Hematopoietic multipotent progenitor cell treated with erythropoietin and hydrocortisone succinate and interleukin-3 and kit ligand, for 8 days (in vitro differentiated cells): ENCODE results near the gene TDO2.
"Not testable (repeated sequence)": the region's sequence is repeated elsewhere in the genome, so short reads cannot be mapped to it uniquely, and the experiment has no call there.

Experiments
- DNase-seq: peaks from one replicate; pipeline ENCODE4 v3.0.0-alpha.2; 2015

Gene TDO2

GRCh38 chr4:155908187-155909139 is 5.0 kb downstream of the TDO2 start:
- no peak for DNase-seq

DNA sequence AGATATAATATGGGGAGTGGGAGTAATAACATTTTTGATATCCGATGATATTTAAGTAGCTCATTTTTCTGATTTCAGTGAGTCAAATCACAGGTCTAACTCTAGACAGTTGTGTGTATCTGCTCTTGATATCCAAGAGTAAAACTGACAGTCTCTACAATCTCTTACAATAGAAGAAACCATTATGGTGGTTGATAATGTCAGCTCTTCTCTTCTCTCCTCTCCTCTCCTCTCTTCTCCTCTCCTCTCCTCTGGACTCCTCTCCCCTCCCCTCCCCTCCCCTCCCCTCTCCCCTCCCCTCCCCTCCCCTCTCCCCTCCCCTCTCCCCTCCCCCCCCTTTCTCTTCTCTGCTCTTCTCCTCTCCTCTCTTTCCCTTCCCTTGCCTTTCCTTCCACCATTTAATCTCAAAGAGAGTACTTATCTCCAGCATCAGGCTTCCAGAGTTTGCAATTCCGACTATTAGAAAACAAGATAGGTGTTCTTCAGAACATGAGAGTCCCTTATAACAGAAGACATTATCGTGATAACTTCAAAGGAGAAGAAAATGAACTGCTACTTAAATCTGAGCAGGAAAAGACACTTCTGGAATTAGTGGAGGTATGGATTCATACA is 6.2 kb downstream of the TDO2 start:
- no peak for DNase-seq

GRCh38 chr4:155911905-155912304 is 8.4 kb downstream of the TDO2 start:
- no peak for DNase-seq

GRCh38 chr4:155914782-155915181 is 11.3 kb downstream of the TDO2 start:
- DNase-seq, result no peak

DNA sequence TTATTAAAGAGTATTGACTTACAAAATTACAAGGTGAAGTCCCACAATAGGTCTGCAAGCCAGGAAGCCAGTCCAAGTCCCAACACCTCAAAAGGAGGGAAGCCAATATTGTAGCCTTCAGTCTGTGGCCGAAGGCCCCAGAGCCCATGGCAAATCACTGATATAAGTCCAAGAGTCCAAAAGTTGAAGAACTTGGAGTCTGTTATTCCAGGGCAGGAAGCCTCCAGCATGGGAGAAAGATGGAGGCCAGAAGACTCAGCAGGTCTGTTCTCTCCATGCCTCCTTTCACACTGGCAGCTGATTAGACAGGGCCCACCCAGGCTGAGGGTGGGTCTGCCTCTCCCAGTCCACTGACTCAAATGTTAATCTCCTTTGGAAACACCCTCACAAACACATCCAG is 18.1 kb downstream of the TDO2 start:
- DNase-seq, result no peak

DNA sequence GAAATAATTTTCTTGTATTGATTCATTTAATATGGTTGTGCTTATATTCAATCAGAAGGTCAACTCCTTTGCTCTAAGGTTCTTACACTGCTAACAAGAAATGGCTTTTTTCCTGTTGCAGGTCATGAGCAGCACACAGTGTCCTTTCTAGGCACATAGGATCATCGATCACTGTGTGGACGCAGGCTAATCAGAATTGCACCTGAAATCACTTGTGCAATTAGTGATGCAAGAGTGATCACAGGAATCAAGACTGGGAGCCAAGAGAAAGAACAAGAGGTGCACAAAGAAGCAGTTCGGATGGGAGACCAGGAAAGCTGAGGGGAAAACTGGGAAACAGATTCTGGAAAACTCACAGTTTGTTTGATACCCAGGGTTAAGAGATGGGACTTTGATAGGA is 21.1 kb downstream of the TDO2 start:
- no peak for DNase-seq

- no peak for DNase-seq
These were observed 26.3 kb downstream of the TDO2 start for GRCh38 chr4:155929833-155930232.

- no peak for DNase-seq
These were observed 26.8 kb downstream of the TDO2 start for GRCh38 chr4:155930330-155930729.

GRCh38 chr4:155931634-155932033 is 28.1 kb downstream of the TDO2 start:
- no peak for DNase-seq

DNA sequence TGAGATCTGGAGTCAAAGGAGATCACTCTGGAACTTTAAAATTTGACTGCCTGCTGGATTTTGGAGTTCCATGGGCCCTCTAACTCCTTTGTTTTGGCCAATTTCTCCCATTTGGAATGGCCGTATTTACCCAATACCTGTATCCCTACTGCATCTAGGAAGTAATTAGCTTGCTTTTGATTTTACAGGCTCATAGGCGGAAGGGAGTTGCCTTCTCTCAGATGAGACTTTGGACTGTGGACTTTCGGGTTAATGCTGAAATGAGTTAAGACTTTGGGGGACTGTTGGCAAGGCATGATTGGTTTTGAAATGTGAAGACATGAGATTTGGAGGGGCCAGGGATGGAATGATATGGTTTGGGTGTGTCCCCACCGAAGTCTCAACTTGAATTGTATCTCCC is 31.1 kb downstream of the TDO2 start:
- DNase-seq, result not testable (repeated sequence)

DNA sequence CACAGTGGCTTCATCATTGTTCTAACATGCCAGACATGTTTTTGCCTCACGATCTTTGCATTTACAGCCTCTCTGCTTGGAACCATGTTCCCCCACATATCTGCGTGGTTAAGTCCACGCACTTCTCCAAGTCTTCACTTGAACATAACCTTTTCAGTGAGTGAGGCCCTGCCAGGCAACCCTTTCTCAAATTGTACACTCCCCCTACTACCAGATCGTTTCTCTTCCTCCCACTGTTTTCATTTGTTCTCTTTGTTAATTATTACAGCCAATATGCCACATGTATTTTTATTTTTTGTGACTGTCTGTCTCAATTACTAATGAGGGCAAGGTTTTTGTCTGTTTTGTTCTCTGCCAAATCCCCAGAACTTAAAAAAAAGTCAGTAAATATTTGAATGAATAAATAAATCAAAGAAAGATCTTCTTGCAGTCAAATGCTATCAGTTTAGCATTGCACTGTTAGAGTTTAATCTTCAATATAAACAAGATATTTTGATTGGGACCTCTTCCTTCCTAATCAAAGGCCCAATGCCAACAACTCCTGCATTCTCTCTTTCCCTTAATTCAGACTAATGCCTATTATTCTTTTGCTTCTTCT is 32.0 kb downstream of the TDO2 start:
- no peak for DNase-seq

- DNase-seq, result no peak
These were observed 37.7 kb downstream of the TDO2 start for GRCh38 chr4:155941085-155941790.

GRCh38 chr4:155941820-155942219 is 38.3 kb downstream of the TDO2 start:
- DNase-seq, result no peak

DNA sequence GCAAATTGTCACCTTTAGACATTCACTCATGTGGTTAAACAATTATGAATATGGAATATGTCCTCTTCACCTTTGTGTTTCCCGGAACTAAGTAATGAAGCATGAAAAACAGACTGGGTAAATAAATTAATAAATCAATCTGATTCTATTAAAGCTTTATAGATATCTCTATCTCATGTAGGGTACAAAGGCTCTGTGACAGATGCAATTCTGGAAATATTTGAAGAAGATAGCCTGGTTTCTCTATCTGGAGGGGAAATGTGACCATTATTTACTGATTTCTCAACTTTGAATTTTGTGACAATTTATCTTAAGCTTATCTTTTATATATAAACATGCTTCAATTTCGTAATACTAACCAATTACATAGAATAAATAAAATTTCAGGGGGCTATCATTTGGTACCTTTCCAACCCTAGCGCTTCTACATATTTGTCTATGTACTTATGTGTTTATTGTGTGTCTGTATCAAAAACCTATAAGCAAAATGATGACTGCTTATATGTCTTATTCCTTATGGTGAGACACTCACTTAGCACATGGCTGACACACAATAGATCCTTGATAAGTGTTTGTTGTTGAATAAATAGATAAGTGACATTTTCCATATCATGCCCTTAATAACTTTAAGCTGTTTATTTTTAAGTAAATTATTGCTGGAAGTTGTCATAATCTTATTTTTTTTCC is 40.3 kb downstream of the TDO2 start:
- DNase-seq, result no peak

- no peak for DNase-seq
These were observed 41.0 kb downstream of the TDO2 start for GRCh38 chr4:155944516-155944915.

DNA sequence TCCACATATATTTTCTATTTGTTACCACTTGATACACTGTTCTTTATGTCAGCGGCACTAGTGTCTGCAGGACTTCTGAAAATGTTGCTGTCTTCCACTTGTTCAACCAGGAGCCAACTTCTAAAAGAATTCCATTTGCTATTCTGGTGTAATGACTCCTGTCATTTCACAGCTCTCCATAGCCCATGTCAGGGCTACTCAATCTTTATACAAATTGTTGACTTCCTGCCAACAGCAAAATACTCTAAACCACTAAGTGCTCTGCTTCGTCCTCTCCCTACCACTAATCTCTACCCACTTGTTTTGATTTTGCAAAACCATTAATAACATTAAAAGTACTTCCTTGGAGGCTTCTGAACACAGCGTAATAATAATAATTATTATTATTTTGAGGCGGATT is 43.0 kb downstream of the TDO2 start:
- DNase-seq, result no peak

DNA sequence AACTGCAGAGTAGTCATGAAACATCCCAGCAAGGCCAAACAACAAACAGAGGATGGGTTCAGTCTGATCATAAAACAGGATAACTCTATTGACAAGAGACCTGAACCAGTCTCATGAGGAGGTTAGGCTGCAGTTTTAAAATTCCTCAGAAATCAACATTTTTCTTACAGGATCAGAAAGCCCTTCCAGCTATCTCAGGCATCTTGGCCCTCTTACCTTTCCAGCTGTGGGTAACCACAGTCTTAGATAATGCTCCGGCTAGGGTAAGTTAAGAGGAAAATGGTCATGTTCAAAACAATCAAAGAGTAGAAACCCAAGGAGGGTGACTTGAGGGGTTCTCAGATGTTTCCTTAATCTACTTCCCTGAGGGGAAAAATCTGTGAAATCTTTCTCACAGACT is 45.0 kb downstream of the TDO2 start:
- DNase-seq, result no peak

GRCh38 chr4:155950461-155950860 is 47.0 kb downstream of the TDO2 start:
- no peak for DNase-seq

DNA sequence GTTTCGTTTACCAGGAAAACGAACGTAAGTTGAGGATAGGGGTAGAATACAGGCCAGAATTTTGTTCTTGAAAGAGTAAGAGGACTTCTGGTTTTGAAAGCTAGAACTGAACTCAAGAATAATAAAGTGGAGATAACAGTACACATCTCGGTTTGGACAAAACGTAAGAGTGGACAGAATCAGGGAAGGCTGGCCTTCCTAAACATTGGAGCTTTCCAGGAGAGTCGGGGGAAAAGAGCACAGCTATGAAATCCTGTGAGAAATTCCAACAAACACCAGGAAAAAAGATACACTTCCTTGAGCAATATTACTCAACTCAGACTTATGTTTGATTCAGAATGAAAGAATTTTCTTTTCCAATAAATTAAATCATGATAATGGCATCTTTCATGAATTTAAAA is 49.0 kb downstream of the TDO2 start:
- DNase-seq, result no peak

GRCh38 chr4:155953151-155954117 is 49.9 kb downstream of the TDO2 start, which contains the start of gene CTSO:
TSS of gene CTSO (minus strand) at chr4:155953866. CDS start at chr4:155953847, 19 bp downstream.
- peak; percentile 80 for DNase-seq

GRCh38 chr4:155954118-155954685 is 50.7 kb downstream of the TDO2 start:
- no peak for DNase-seq
